HepG2 (cell line): ENCODE measurements around the gene IRF3. TPM values are rescaled to one million over a fixed set of nuclear protein-coding genes. Genes with fewer than 3 reads are reported as not detected.

Experiments used
- ATAC-seq: fragments of 200-7000 bp; cut with Tn5 transposase; 3 replicates; pipeline ENCODE4 v1.9.1; 2020; ENCODE audit warnings: mild to moderate bottlenecking, moderate library complexity
- BruUV-seq: library from RNA; stranded (reverse); fragments of 400-500 nt; replicated peaks from 2 replicates; lab custom pipeline; 2021; lab: Mats Ljungman, UMichigan
- CTCF ChIA-PET: fragments of 300-600 bp; formaldehyde crosslinking; extraction: SDS; loops from one replicate; lab custom pipeline; 2021; ENCODE audit warnings: low total read pairs, inconsistent platforms, low intra/inter-chr PET ratio; lab: Yijun Ruan, JAX
- POLR2A ChIA-PET: fragments of 350-600 bp; sonication (Branson Sonifier 250); formaldehyde crosslinking; loops from one replicate; lab custom pipeline; 2020; ENCODE audit warnings: antibody characterized with exemption, inconsistent platforms; lab: Yijun Ruan, JAX
- DNase-seq: peaks from one replicate; pipeline ENCODE4 v3.0.0-alpha.2; 2015; ENCODE audit warnings: low spot score
- FAIRE-seq: peaks from 3 replicates; lab custom pipeline; 2011; peaks lifted over from hg19 to GRCh38; lab: Jason Lieb, UNC
- H2AFZ ChIP-seq: one replicate; pipeline ENCODE4 v1.6.1; 2011; ENCODE audit warnings: low read length, inconsistent platforms
- H3K27ac ChIP-seq: fragments of 300-600 bp; 3 replicates; pipeline ENCODE4 v1.8.0; 2011; ENCODE audit warnings: mixed run types, mild to moderate bottlenecking, mixed read lengths, low read length, inconsistent platforms; ENCODE audit not compliant: insufficient read depth; ENCODE audit errors: extremely low read length
- H3K27me3 ChIP-seq, 2 experiments: fragments of 200-600 bp in 1 of 2; 2 replicates in 1 of 2; 3 replicates in 1 of 2; pipeline versions ENCODE4 v1.6.0 to v1.8.0; 2011; ENCODE audit warnings: low read length in 2 of 2, mild to moderate bottlenecking in 2 of 2, moderate library complexity in 2 of 2, inconsistent platforms in 1 of 2; ENCODE audit not compliant: insufficient read depth in 2 of 2, control insufficient read depth in 1 of 2
- H3K36me3 ChIP-seq, 2 experiments: fragments of 200-600 bp in 1 of 2; replicated peaks in 1 of 2; 2 replicates in 1 of 2; 3 replicates in 1 of 2; pipeline versions ENCODE4 v1.5.1 to v1.8.0; 2011; ENCODE audit warnings: low read length in 2 of 2, inconsistent platforms in 1 of 2; ENCODE audit not compliant: insufficient read depth in 2 of 2, control insufficient read depth in 1 of 2
- H3K4me1 ChIP-seq: 2 replicates; pipeline ENCODE4 v1.5.1; 2012; ENCODE audit warnings: low read length, inconsistent platforms; ENCODE audit not compliant: insufficient read depth
- H3K4me2 ChIP-seq: 2 replicates; pipeline ENCODE4 v1.6.0; 2011; ENCODE audit warnings: low read depth, low read length, inconsistent platforms
- H3K4me3 ChIP-seq, 3 experiments: fragments of 200-600 bp in 1 of 3; sonication (generic), shearing (Covaris generic) in 1 of 3; replicated peaks in 1 of 3; 2 replicates each; pipeline ENCODE4 v1.5.1; 2011 to 2016; ENCODE audit warnings: low read length in 3 of 3, inconsistent platforms in 2 of 3, low read depth in 2 of 3, mild to moderate bottlenecking in 2 of 3, control low read depth in 1 of 3, mixed read lengths in 1 of 3; ENCODE audit not compliant: insufficient read depth in 1 of 3
- H3K79me2 ChIP-seq: one replicate; pipeline ENCODE4 v1.6.1; 2011; ENCODE audit warnings: low read length, inconsistent platforms; ENCODE audit not compliant: insufficient read depth
- H3K9ac ChIP-seq: 2 replicates; pipeline ENCODE4 v1.6.0; 2011; ENCODE audit warnings: mild to moderate bottlenecking, low read depth, low read length, inconsistent platforms; ENCODE audit not compliant: insufficient read depth
- H3K9me3 ChIP-seq: 2 replicates; pipeline ENCODE4 v1.5.1; 2012; ENCODE audit warnings: mild to moderate bottlenecking, low read length
- H4K20me1 ChIP-seq: 2 replicates; pipeline ENCODE4 v1.6.0; 2011; ENCODE audit warnings: inconsistent platforms, mild to moderate bottlenecking, low read length, moderate library complexity; ENCODE audit not compliant: insufficient read depth
- NFIB ChIP-seq: sonication (generic); formaldehyde crosslinking; IDR thresholded peaks from 2 replicates; pipeline ENCODE4 v1.9.0; 2021; ENCODE audit warnings: missing genetic modification reagents, mild to moderate bottlenecking, borderline replicate concordance
- RBFOX2 ChIP-seq: fragments of 200-400 bp; formaldehyde crosslinking; IDR thresholded peaks from 2 replicates; pipeline ENCODE4 v1.6.1; 2017; ENCODE audit warnings: low read depth, mild to moderate bottlenecking, low read length
- TAF1 ChIP-seq: sonication (generic); formaldehyde crosslinking; IDR thresholded peaks from 2 replicates; pipeline ENCODE4 v1.4.0; 2020; ENCODE audit warnings: missing genetic modification reagents
- ZFP37 ChIP-seq: sonication (generic); formaldehyde crosslinking; IDR thresholded peaks from 2 replicates; pipeline ENCODE4 v1.4.0; 2020; ENCODE audit warnings: missing genetic modification reagents, borderline replicate concordance
- ZNF124 ChIP-seq: sonication (generic); formaldehyde crosslinking; IDR thresholded peaks from 2 replicates; pipeline ENCODE4 v1.4.0; 2020; ENCODE audit warnings: missing genetic modification reagents
- ZNF556 ChIP-seq: sonication (generic); formaldehyde crosslinking; IDR thresholded peaks from 2 replicates; pipeline ENCODE4 v1.4.0; 2020; ENCODE audit warnings: mild to moderate bottlenecking, missing genetic modification reagents, borderline replicate concordance
- WGBS: methylation state at CpG from one replicate; pipeline ENCODE4 v1.1.6; 2017; ENCODE audit warnings: low lambda C conversion rate; 5-methylcytosine and 5-hydroxymethylcytosine counted together
- in situ Hi-C: cut with HindIII; loops from 2 replicates; pipeline ENCODE4 v1.10.0; 2017; ENCODE audit warnings: low pct_unique_long_range_greater_than_20kb; ENCODE audit not compliant: extremely low pct_ligation_motif_present
- intact Hi-C: fragments of 100-400 bp; cut with micrococcal nuclease; formaldehyde crosslinking; loops from one replicate; pipeline ENCODE4 v1.10.0; 2022; ENCODE audit not compliant: unreplicated experiment
- polyA plus RNA-seq, 8 experiments: library from polyadenylated mRNA; depleted of rRNA in 3 of 8; stranded (reverse) in 7 of 8; unstranded in 1 of 8; fragments of >200 nt; fragmentation: Illumina TruSeq in 4 of 8; extraction: Trizol in 4 of 8; gene quantifications; 2 replicates each; pipeline versions ENCODE4 v1.2.1 to v1.2.3, GENCODE V29; 2011 to 2016; ENCODE audit warnings: low read depth in 4 of 8, missing spikeins in 1 of 8, mixed read lengths in 1 of 8; ENCODE audit not compliant: insufficient read depth in 1 of 8
- total RNA-seq, 5 experiments: library from RNA; depleted of rRNA; stranded (reverse); fragments of >200 nt; fragmentation: Illumina TruSeq; extraction: Trizol; gene quantifications; 2 replicates each; pipeline ENCODE4 v1.2.3, GENCODE V29; 2016; ENCODE audit warnings: low read depth in 1 of 5
- TF ChIP-seq, protein P1 (sequence below): sonication (generic); formaldehyde crosslinking; IDR thresholded peaks from 2 replicates; pipeline ENCODE4 v1.8.0; 2022; ENCODE audit warnings: missing genetic modification reagents, mild to moderate bottlenecking, borderline replicate concordance
- TF ChIP-seq, protein P2 (sequence below): sonication (generic); formaldehyde crosslinking; IDR thresholded peaks from 2 replicates; pipeline ENCODE4 v1.4.0; 2020; ENCODE audit warnings: missing genetic modification reagents
- TF ChIP-seq, protein P3 (sequence below): sonication (generic); formaldehyde crosslinking; IDR thresholded peaks from 2 replicates; pipeline ENCODE4 v1.5.1; 2020; ENCODE audit warnings: mild to moderate bottlenecking, missing genetic modification reagents, moderate library complexity

The IRF3 gene
- total and polyA plus RNA-seq, 2 of the 13 experiments (the other 11 are each of a cell fraction or from before 2014, with no cell fraction given) = 61.9 to 65.5 TPM

DNA sequence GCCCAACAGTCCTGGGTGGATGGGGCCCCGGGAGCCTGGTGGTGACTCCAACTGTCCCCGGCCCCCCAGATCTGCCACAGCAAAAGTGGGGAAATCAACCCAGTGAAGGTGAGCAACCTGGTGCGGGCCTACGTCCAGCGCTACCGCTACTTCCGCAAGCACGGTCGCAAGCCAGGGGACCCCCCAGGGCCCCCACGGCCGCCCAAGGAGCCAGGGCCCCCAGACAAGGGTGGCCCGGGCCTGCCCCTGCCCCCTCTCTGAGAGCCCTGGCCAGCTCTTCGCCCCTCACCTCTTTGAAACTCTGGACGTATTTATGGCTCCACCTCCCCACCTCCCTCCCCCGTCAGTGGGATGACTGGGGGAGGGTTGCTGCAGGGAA, 7.5 kb downstream of the IRF3 start:
- BruUV-seq = no TSS peak
- H3K27me3 ChIP-seq = no peaks in the 10 kb centered on the region
- no peaks in the 10 kb centered on the region for H3K9me3 ChIP-seq
- no peak overlapping the region for H3K27ac ChIP-seq
- no peak for DNase-seq
- no peak overlapping the region for H3K4me3 ChIP-seq
- CTCF ChIA-PET = no interaction called here
- no peak for FAIRE-seq
- H4K20me1 ChIP-seq = no peaks in the 10 kb centered on the region
- 100% methylated on average over 3 of the region's 15 CpGs for WGBS
- no peaks in the 10 kb centered on the region for H3K79me2 ChIP-seq
- peaks cover 30 to 82% of the 10 kb centered on the region in 2 experiments for H3K36me3 ChIP-seq
- in situ Hi-C loops = no loop called here
- no peak for ATAC-seq
- intact Hi-C loops = no loop called here
- POLR2A ChIA-PET = interaction anchor here (1.1 to 2.1 kb wide), 3 partner anchors 11 to 18 kb away, joined by 3 to 7 read pairs (median 3); partner anchors contain the start of gene SCAF1
- H3K4me2 ChIP-seq = no peak overlapping the region
- H3K9ac ChIP-seq = no peak overlapping the region
- TF ChIP-seq ZNF124 (CRISPR knock-in tag) (no peak), ZFP37 (CRISPR knock-in tag) (no peak), NFIB (CRISPR knock-in tag) (no peak), RBFOX2 (peak; percentile 28; the same call in 1 of the 2 replicates)
- no peak overlapping the region for H2AFZ ChIP-seq
- H3K4me1 ChIP-seq = peaks cover 15% of the 10 kb centered on the region

DNA sequence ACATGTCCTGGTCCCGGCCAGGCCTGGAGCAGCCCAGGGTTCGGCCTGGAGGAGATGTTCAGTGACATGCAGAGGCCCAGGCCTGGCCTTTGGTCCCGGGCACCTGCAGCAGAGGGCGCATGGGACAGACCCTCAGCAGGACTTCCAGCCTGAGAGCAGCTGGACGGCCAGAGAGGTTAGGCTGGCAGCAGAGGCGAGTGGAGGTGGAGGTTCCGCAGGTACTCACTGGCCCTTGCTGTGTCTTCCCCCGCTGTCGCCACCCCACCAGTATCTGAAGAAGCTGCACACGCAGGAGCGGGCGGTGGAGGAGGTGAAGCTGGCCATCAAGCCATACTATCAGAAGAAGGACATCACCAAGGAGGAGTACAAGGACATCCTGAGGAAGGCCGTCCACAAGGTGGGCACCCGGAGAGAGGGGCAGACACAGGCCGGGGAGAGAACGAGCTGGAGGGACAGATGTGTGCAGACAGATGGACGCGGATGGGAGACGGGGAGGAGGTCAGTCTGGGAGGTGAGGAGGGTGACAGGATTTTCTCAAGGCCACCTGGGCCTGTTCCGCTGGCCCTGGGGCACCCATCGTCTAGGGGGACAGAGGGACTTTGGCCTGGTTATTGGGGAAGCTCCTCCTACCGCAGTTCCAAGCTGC, 8.0 kb downstream of the IRF3 start:
- H3K27ac ChIP-seq = no peak overlapping the region
- WGBS = 95% methylated on average over 17 of the region's 22 CpGs
- H3K4me1 ChIP-seq = peaks cover 14% of the 10 kb centered on the region; the same call in 1 of the 2 replicates
- H3K27me3 ChIP-seq = no peaks in the 10 kb centered on the region
- H3K79me2 ChIP-seq = no peaks in the 10 kb centered on the region
- in situ Hi-C loops = no loop called here
- H3K9me3 ChIP-seq = no peaks in the 10 kb centered on the region
- no peak overlapping the region for H3K9ac ChIP-seq
- FAIRE-seq = no peak
- no peak overlapping the region for H3K4me3 ChIP-seq
- no peak for DNase-seq
- H3K4me2 ChIP-seq = no peak overlapping the region
- intact Hi-C loops = no loop called here
- CTCF ChIA-PET = no interaction called here
- POLR2A ChIA-PET = interaction anchor here (1.1 to 2.1 kb wide), 2 partner anchors 10 to 15 kb away, joined by 3 to 7 read pairs; partner anchors contain the start of gene SCAF1
- no peaks in the 10 kb centered on the region for H4K20me1 ChIP-seq
- ATAC-seq = no peak
- peaks cover 27 to 81% of the 10 kb centered on the region in 2 experiments for H3K36me3 ChIP-seq
- BruUV-seq = no TSS peak
- H2AFZ ChIP-seq = no peak overlapping the region
- TF ChIP-seq, protein P1, sequence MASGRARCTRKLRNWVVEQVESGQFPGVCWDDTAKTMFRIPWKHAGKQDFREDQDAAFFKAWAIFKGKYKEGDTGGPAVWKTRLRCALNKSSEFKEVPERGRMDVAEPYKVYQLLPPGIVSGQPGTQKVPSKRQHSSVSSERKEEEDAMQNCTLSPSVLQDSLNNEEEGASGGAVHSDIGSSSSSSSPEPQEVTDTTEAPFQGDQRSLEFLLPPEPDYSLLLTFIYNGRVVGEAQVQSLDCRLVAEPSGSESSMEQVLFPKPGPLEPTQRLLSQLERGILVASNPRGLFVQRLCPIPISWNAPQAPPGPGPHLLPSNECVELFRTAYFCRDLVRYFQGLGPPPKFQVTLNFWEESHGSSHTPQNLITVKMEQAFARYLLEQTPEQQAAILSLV (CRISPR knock-in tag) = no peak
- TF ChIP-seq ZNF556 (CRISPR knock-in tag) (no peak), RBFOX2 (peak; percentile 53), TAF1 (CRISPR knock-in tag) (no peak)
- TF ChIP-seq, protein P2, sequence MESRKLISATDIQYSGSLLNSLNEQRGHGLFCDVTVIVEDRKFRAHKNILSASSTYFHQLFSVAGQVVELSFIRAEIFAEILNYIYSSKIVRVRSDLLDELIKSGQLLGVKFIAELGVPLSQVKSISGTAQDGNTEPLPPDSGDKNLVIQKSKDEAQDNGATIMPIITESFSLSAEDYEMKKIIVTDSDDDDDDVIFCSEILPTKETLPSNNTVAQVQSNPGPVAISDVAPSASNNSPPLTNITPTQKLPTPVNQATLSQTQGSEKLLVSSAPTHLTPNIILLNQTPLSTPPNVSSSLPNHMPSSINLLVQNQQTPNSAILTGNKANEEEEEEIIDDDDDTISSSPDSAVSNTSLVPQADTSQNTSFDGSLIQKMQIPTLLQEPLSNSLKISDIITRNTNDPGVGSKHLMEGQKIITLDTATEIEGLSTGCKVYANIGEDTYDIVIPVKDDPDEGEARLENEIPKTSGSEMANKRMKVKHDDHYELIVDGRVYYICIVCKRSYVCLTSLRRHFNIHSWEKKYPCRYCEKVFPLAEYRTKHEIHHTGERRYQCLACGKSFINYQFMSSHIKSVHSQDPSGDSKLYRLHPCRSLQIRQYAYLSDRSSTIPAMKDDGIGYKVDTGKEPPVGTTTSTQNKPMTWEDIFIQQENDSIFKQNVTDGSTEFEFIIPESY (CRISPR knock-in tag) = 0 out of 2 replicates have a peak, but pooled peaks have one; percentile 9
- TF ChIP-seq, protein P3, sequence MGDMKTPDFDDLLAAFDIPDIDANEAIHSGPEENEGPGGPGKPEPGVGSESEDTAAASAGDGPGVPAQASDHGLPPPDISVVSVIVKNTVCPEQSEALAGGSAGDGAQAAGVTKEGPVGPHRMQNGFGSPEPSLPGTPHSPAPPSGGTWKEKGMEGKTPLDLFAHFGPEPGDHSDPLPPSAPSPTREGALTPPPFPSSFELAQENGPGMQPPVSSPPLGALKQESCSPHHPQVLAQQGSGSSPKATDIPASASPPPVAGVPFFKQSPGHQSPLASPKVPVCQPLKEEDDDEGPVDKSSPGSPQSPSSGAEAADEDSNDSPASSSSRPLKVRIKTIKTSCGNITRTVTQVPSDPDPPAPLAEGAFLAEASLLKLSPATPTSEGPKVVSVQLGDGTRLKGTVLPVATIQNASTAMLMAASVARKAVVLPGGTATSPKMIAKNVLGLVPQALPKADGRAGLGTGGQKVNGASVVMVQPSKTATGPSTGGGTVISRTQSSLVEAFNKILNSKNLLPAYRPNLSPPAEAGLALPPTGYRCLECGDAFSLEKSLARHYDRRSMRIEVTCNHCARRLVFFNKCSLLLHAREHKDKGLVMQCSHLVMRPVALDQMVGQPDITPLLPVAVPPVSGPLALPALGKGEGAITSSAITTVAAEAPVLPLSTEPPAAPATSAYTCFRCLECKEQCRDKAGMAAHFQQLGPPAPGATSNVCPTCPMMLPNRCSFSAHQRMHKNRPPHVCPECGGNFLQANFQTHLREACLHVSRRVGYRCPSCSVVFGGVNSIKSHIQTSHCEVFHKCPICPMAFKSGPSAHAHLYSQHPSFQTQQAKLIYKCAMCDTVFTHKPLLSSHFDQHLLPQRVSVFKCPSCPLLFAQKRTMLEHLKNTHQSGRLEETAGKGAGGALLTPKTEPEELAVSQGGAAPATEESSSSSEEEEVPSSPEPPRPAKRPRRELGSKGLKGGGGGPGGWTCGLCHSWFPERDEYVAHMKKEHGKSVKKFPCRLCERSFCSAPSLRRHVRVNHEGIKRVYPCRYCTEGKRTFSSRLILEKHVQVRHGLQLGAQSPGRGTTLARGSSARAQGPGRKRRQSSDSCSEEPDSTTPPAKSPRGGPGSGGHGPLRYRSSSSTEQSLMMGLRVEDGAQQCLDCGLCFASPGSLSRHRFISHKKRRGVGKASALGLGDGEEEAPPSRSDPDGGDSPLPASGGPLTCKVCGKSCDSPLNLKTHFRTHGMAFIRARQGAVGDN = 0 out of 2 replicates have a peak, but pooled peaks have one; percentile 17
